Activated CD8-positive, alpha-beta memory T cell treated with anti-CD3 and anti-CD28 coated beads, Interleukin-2, amount 50 U/mL, for 24 hours (primary cell): ENCODE data around the gene PLCL1.

ENCODE experiments used
- DNase-seq: peaks from one replicate; pipeline ENCODE4 v3.0.0-alpha.2; 2020; ENCODE audit errors: extremely low read depth

The PLCL1 gene

GRCh38 chr2:197888321-197888720, 83.9 kb downstream of the PLCL1 start:
- no peak for DNase-seq

GRCh38 chr2:197889041-197889440, 84.6 kb downstream of the PLCL1 start:
- DNase-seq: no peak

DNA sequence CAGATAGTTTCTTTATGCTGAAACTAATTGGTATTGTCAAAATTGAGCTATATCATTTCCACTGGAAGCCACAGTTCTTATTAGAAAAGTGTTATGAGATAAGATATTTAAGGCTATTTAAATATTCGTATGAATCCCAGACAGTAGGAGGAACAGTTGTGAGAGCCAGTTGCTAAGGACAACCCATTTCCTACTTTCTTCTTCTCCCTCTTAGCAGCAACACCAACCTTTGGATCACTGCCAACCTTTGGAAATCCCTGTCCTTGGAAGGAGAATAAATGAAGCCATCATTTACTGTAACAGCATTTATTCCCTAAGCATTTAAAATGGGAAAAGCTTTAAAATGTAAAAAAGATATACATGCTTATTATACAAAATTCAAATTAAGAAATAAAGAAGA, 85.8 kb downstream of the PLCL1 start:
- DNase-seq: no peak

GRCh38 chr2:197891897-197892442, 87.6 kb downstream of the PLCL1 start:
- no peak for DNase-seq

GRCh38 chr2:197893403-197894177, 89.2 kb downstream of the PLCL1 start:
- DNase-seq: no peak

DNA sequence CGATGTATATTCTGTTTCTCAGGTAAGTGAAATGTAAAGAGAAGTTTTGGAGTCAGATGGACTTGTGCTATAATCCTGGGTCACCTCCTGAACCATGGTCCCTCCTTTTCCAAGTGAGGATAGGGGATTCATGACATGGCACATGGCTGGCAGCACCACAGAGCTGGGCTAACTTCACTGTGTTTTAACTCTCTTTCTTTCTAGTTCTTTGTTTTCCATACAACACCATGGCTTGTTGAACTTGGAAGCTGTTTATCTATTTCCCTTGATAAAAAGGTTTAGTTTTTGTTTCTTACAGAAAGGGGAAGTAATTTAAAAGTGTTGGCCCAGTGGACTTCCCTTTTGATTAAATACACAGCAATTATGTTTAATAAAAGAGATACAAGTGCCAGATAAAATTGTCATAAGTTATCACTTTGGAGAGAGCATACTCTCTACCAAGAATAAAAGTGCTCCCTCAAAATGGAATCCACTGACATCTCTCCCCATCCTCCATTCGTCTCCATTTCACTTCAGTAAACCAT, 90.4 kb downstream of the PLCL1 start:
- DNase-seq: no peak

DNA sequence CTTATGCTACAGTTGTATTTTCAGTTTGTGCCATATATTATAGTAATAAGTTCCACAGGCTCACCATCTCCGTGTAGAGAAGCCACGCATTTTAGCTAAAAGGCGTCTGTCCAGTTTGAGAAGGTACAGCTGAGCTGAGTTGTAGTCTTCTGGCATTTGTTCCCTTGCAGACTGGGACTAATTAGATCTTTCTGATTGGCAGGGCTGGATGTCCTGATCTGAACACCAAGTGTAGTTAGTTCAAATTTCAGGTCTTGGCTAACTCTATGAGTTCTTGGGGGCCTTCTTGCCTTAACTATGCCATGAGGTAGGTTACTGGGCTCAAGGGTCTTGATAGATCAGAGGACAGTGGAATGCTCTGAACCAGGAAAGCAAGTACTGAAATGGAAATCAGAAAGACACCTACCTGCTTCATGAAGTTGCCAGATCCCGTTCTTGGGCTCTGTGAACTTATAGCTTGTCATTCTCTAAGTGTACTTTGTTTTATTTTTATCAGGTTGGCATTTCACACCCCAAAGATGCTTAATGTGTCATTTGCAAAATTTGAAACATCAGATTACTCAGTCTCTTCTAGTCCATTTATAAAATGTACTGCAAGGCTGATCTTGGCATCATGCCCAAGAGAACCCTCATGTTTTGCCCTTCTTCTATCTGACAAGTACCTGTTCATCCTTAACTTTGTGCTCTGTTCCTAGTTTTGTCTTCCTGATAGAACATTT, 93.7 kb downstream of the PLCL1 start:
- DNase-seq: no peak

DNA sequence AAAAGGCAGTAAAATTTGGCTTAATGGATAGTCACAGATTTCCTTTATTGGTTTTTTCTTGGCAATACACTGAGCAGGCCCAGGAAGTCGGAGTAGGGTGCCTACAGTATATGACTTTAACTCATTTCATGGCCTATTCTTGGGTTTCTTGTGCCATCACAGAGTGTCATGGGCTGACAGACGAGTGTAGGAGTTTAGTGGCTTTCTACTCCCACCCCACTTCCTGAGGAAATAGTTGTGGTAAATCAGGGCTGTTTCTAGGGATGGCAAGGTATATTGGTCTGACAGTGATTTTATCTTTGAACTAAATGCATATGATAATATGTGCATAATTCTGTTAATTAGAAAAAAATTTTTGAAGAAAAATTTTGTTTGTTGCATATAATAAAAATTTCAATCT, 100.1 kb downstream of the PLCL1 start:
- no peak for DNase-seq

DNA sequence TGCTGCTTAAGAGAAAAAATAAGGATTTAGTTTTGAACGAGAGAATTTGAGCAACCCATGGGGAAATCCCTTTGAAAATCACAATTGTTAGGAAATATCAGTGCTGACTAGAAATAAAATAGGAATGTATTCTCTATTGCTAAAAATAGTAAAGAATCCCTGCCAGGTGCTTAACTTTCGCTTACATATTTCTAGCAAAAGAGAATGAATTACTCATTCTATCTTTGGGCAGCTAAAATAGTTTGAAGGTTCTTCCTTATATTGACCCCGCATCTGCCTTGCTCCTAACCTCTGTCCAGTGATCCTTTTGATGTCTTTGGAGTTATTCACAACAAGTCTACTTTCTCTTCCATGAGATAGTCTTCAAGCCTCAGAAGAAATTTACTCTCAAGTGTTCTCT, 103.8 kb downstream of the PLCL1 start:
- no peak for DNase-seq

GRCh38 chr2:197908990-197909776, 104.8 kb downstream of the PLCL1 start:
- DNase-seq: no peak

DNA sequence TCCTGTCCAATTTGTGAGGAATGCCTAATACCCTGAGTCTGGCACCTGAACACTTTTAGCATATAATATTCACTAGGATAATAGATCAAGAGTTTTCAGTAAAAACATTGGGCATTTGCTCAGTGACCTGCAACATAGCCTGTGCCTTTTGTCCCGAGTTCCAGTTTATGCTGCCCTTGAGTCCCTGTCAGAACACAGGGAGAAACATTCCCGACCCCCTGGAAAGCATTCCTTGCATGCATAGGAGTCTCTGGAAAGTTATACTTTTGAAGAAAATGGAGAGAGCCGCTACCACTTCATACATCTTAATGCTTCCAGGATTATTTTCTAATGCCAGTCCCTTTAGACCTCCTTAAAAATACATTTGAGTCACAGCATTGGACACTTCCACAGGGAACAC, 107.3 kb downstream of the PLCL1 start:
- no peak for DNase-seq

- DNase-seq: no peak
Observed at GRCh38 chr2:197913084-197913483, 108.7 kb downstream of the PLCL1 start.

DNA sequence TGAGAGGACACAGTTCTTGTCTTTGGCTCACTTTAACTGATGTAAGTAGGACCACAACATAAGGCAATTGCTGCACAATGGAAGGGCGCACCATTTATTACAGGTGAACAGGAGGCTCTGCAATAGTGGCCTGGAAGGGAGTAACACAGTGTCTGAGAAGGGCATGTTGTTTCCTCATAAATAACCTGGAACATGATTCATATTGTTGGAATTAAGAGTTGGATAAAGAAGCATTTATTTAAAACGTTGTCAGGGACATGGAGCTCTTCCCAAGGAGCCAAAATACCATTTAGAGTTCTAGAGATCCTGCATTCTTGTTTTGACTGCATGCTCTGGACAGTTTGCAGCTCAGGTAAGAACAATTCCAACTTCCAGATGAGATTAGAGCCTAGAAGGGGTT, 110.4 kb downstream of the PLCL1 start:
- DNase-seq: no peak

GRCh38 chr2:197915548-197916265, 111.3 kb downstream of the PLCL1 start:
- no peak for DNase-seq

DNA sequence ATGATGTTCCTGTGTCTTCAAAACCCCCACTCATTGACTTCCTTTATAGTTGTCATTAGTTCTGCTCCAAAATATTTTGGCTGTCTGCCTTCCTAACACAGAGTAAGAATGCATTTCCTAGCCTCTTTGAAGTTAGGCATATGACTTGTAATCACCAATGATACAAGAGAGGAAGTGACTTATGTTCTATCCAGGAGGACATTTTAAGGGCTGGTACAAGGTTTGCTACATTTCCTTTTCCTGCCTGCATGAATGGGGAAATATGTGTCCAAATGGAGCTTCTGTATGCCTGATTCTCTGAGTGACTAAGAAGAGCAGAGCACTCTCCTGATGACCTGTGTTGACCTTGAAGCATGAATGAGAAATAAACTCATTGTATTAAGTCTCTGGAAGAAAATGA, 115.1 kb downstream of the PLCL1 start:
- no peak for DNase-seq

DNA sequence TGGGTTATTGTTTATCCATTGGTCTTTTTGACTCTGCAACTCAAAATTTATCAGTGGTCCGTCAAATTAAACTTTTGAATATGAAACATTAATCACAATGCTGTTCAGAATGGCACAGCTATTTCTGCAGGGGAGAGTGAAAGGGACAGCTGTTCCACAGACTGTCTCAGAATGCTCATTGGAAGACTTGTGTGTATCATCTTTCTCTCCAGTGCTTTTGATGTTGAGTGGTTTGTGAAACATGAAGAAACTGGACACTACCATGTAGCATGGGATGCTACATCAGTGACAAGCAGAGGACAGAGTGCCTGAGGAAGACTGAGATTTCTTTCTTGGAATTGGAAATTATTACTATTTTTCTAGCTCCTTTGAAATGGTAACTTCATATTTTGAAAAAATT, 115.7 kb downstream of the PLCL1 start:
- no peak for DNase-seq

- DNase-seq: no peak
Observed at GRCh38 chr2:197920592-197921201, 116.3 kb downstream of the PLCL1 start.

- no peak for DNase-seq
Observed at GRCh38 chr2:197924483-197924882, 120.1 kb downstream of the PLCL1 start.

DNA sequence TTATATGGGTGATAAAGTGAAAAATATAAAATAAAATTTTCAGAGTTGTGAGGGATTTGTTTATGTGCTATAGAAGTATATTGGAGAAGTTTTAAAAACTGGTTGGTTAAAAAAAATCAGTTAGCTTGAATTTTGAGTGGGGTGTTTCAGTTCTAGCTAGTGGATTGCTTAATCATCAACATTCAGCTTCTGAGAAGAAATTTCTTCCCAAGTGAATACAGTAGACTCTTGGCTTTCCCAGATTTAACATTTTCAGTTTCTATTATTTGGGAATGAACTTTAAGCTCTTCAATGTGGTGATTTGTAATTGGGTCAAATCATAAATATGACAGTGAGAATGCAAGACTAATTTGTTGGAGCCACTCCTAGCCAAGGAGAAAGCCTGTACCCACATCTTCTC, 120.8 kb downstream of the PLCL1 start:
- DNase-seq: no peak

- DNase-seq: no peak
Observed at GRCh38 chr2:197925976-197926375, 121.6 kb downstream of the PLCL1 start.

DNA sequence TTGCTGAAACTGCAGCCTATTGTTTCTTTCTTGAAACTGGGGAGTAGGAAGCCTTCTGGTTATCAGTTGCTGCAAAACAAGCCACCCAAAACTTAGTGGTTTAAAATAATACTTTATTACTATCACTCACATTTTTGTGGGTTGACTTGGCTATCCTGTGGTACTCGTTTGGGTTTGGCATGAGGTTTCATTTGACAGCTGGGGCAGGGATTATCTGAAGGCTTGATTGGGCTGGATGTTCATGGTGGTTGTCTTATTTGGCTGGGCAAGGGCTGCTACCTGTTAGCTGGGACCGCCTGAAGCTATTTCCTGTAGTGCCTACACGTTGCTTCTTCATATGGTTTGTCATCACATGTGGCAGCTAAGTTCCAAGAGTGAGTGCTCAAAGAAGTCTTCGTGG, 122.3 kb downstream of the PLCL1 start:
- DNase-seq: no peak
